Mesendoderm (in vitro differentiated cells): ENCODE data around the gene GTF2H2C.
A peak's percentile ranks its signal among the peaks of the same experiment; 100 is the strongest.
"Not testable (repeated sequence)": the region's sequence is repeated elsewhere in the genome, so short reads cannot be mapped to it uniquely, and the experiment has no call there.

Source experiments
- DNase-seq: peaks from one replicate; pipeline ENCODE4 v3.0.0; 2013
- H2AK5ac ChIP-seq: 2 replicates; pipeline ENCODE4 v1.6.1; 2013; ENCODE audit warnings: low read length, inconsistent platforms
- H2BK120ac ChIP-seq: 2 replicates; pipeline ENCODE4 v1.6.1; 2013; ENCODE audit warnings: low read depth, mild to moderate bottlenecking, low read length, moderate library complexity, mixed read lengths
- H2BK15ac ChIP-seq: replicated peaks from 2 replicates; pipeline ENCODE4 v1.6.1; 2013; ENCODE audit warnings: low read depth, mild to moderate bottlenecking, moderate library complexity
- H2BK5ac ChIP-seq: 2 replicates; pipeline ENCODE4 v1.6.1; 2013; ENCODE audit warnings: low read length, inconsistent platforms
- H3K18ac ChIP-seq: 2 replicates; pipeline ENCODE4 v1.6.1; 2013; ENCODE audit warnings: mild to moderate bottlenecking, low read length, mixed read lengths
- H3K23ac ChIP-seq: one replicate; pipeline ENCODE4 v1.6.1; 2013; ENCODE audit warnings: low read length
- H3K27ac ChIP-seq: 2 replicates; pipeline ENCODE4 v1.5.1; 2013; ENCODE audit warnings: low read depth, mild to moderate bottlenecking, inconsistent platforms, low read length, moderate library complexity
- H3K27me3 ChIP-seq: 2 replicates; pipeline ENCODE4 v1.6.1; 2013; ENCODE audit warnings: low read length, control low read depth, mild to moderate bottlenecking, inconsistent platforms; ENCODE audit not compliant: insufficient read depth, poor library complexity
- H3K36me3 ChIP-seq: 2 replicates; pipeline ENCODE4 v1.6.1; 2013; ENCODE audit warnings: low read length, inconsistent platforms; ENCODE audit not compliant: control insufficient read depth, insufficient read depth
- H3K4ac ChIP-seq: one replicate; pipeline ENCODE4 v1.6.1; 2013; ENCODE audit warnings: low read depth, mild to moderate bottlenecking, low read length, moderate library complexity
- H3K4me1 ChIP-seq: 2 replicates; pipeline ENCODE4 v1.6.1; 2013; ENCODE audit warnings: low read depth, low read length, inconsistent platforms; ENCODE audit not compliant: control insufficient read depth
- H3K4me2 ChIP-seq: 2 replicates; pipeline ENCODE4 v1.6.1; 2013; ENCODE audit warnings: low read length
- H3K4me3 ChIP-seq: 2 replicates; pipeline ENCODE4 v1.5.1; 2013; ENCODE audit warnings: mild to moderate bottlenecking, low read length
- H3K56ac ChIP-seq: one replicate; pipeline ENCODE4 v1.6.1; 2013; ENCODE audit warnings: low read length
- H3K79me1 ChIP-seq: 2 replicates; pipeline ENCODE4 v1.6.1; 2013; ENCODE audit warnings: low read length, inconsistent platforms
- H3K79me2 ChIP-seq: 2 replicates; pipeline ENCODE4 v1.6.1; 2013; ENCODE audit warnings: mild to moderate bottlenecking, low read length; ENCODE audit not compliant: control insufficient read depth, insufficient read depth
- H3K9ac ChIP-seq: 2 replicates; pipeline ENCODE4 v1.6.1; 2013; ENCODE audit warnings: low read length, inconsistent platforms
- H4K5ac ChIP-seq: one replicate; pipeline ENCODE4 v1.6.1; 2013; ENCODE audit warnings: low read length
- H4K8ac ChIP-seq: one replicate; pipeline ENCODE4 v1.6.1; 2013; ENCODE audit warnings: low read depth, mild to moderate bottlenecking, control low read depth, low read length, moderate library complexity
- WGBS: extraction: QIAGEN DNeasy Blood & Tissue Kit; methylation state at CpG from one replicate; pipeline ENCODE4 v1.1.7; 2013; ENCODE audit warnings: low lambda C conversion rate, missing lambda C conversion rate; ENCODE audit not compliant: insufficient coverage; ENCODE audit errors: extremely low coverage; 5-methylcytosine and 5-hydroxymethylcytosine counted together

The GTF2H2C gene

DNA sequence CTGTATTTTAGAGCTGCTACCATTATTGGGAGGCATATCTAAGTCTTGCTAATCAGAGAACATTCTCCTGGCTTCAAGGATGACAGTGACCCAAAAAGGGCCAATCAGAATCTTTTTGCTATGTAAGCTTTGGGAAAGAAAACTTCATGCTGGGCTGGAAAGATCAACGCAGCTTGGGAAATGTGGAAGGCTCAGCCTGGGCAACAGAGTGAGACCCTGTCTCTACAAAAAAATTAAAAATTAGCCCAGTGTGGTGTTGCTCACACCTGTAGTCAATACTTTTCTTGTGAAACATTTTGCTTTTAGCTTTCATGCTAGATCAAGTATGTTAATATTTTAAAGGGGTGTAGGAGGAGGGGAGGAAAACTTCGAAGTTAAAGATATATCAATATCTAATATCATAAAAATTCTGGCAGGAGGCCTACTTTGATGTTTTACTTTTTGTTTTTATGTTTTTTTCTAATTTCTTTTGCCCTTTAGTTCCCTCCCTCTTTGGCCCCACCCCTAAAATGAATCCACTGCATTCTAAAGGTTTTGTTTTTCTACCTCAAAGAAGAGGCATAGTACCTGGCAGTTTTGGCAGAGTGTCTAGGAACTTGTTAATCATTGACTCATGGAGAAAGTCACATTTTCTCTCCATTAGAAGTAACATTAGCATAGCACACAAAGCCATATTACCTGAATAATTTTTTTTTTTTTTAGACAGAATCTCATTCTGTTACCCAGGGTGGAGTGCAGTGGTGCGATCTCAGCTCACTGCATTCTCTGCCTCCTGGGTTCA is 17.0 kb upstream of the GTF2H2C start:
- not testable (repeated sequence) for H2BK5ac ChIP-seq, DNase-seq, H3K4me2 ChIP-seq, H3K4ac ChIP-seq, H3K79me1 ChIP-seq, H3K9ac ChIP-seq, H3K27me3 ChIP-seq, H3K23ac ChIP-seq, H2BK120ac ChIP-seq, H3K36me3 ChIP-seq, H3K4me1 ChIP-seq, H3K79me2 ChIP-seq, H3K18ac ChIP-seq, H4K5ac ChIP-seq, H2AK5ac ChIP-seq, H3K27ac ChIP-seq, H4K8ac ChIP-seq, H3K56ac ChIP-seq, H2BK15ac ChIP-seq, H3K4me3 ChIP-seq
- no CpG with 5 or more reads among the region's 3 CpGs for WGBS

DNA sequence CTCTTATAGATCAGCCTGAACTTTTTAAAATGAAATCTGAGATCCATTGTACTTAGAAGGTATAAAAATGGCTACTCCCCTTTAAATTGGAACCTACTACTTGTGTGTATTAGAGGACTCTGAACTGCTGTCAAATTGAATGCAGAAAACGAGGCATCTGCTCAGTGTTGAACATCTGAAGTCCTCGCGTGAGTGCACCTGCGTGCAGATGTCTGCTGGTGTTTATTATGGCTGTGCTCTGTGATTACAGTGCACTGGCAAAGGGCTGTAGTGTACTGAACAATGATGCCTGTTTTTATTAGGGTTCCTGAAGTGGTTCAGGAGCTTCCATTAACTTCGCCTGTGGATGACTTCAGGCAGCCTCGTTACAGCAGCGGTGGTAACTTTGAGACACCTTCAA is 15.4 kb upstream of the GTF2H2C start:
- not testable (repeated sequence) for H2BK5ac ChIP-seq, H3K27me3 ChIP-seq, H3K4me2 ChIP-seq, H2BK15ac ChIP-seq, H3K56ac ChIP-seq, H3K9ac ChIP-seq, H3K27ac ChIP-seq, H4K5ac ChIP-seq, H3K4ac ChIP-seq, H3K4me1 ChIP-seq, H3K79me2 ChIP-seq, DNase-seq, H3K18ac ChIP-seq, H3K23ac ChIP-seq, H3K79me1 ChIP-seq, H4K8ac ChIP-seq, H2AK5ac ChIP-seq, H2BK120ac ChIP-seq, H3K36me3 ChIP-seq, H3K4me3 ChIP-seq
- WGBS, result no CpG with 5 or more reads among the region's 7 CpGs

DNA sequence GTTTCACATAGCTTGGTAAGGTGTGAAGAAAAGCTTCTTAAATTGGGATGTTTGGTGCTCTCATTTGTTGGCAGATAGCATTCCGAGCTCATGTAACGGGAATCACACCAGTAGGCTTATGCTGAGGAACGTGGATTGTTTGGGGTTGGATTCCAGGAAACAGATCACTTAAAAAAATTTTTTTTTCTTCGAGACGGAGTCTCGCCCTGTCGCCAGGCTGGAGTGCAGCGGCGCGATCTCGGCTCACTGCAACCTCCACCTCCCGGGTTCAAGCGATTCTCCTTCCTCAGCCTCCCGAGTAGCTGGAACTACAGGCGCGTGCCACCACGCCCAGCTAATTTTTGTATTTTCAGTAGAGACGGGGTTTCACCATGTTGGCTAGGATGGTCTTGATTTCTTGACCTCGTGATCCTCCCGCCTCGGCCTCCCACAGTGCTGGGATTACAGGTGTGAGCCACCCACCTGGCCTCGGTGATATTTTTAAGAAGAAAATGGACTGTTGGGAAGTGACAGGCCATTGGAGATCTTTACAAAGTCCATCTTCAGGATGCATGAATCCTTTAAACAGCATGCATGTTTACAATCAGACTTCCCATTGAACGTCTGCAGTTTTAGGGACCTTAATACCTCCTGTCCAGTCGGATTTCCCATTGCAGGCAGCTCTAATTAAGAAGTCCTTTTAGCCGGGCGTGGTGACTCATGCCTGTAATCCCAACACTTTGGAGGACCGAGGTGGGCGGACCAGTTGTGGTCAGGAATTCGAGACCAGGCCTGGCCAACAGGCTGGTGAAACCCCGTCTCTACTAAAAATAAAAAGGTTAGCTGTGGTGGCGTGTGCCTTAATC is 818 bp downstream of the GTF2H2C start:
- peak; percentile 0 for DNase-seq

DNA sequence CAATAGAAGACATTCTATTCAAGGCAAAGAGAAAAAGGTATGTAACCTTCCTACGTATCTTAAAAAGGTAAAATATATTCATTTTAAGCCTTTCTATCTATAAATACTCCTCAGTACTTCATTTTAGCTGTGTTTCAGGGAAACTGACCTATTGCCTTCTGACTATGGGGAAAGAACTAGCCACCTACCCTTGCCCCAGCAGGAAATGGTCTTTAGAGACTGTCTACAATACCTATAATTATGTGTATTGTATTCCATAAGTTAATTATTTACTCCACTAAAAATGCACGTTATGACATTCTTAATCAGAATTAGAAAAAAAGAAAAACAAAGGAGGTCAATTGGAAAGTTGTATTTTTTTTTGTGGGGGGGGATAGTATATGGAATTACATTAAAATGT is 6.2 kb downstream of the GTF2H2C start:
- not testable (repeated sequence) for H2BK15ac ChIP-seq, H2AK5ac ChIP-seq, DNase-seq, H3K79me2 ChIP-seq, H3K4me2 ChIP-seq, H3K56ac ChIP-seq, H3K23ac ChIP-seq, H4K8ac ChIP-seq, H3K4me3 ChIP-seq, H4K5ac ChIP-seq, H3K4ac ChIP-seq, H3K27ac ChIP-seq, H3K9ac ChIP-seq, H3K18ac ChIP-seq, H3K4me1 ChIP-seq, H3K36me3 ChIP-seq, H2BK5ac ChIP-seq, H2BK120ac ChIP-seq, H3K27me3 ChIP-seq, H3K79me1 ChIP-seq
- WGBS, result no CpG with 5 or more reads among the region's 2 CpGs

More for the DNA sequence above, 818 bp downstream of the GTF2H2C start:
- not testable (repeated sequence) for H3K79me1 ChIP-seq, H3K36me3 ChIP-seq, H3K9ac ChIP-seq, H3K27ac ChIP-seq, H3K79me2 ChIP-seq, H2AK5ac ChIP-seq, H3K4me2 ChIP-seq, H4K8ac ChIP-seq, H4K5ac ChIP-seq, H3K4me3 ChIP-seq, H3K4me1 ChIP-seq, H3K23ac ChIP-seq, H2BK5ac ChIP-seq, H2BK15ac ChIP-seq, H3K27me3 ChIP-seq, H3K4ac ChIP-seq, H3K18ac ChIP-seq, H2BK120ac ChIP-seq
- WGBS, result no CpG with 5 or more reads among the region's 31 CpGs
- H3K56ac ChIP-seq, result peak overlapping the region; percentile 25

DNA sequence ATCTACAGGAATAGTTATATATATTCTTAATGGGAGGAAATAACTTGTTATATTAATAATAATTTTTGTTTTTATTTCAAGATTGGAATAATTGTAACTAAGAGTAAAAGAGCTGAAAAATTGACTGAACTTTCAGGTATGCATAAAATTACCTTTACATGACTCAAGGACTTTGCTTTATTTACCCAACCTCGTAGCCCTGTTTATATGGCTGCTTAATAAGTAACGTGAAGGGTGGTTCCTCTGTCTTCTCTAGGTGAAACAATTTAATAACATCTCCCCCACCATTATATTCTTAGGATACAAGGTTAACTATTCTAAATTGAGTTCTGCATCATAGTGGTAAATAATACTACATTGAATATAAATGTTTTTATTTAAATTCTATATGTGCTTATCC is 8.1 kb downstream of the GTF2H2C start:
- H4K8ac ChIP-seq, H2AK5ac ChIP-seq, H2BK5ac ChIP-seq, H4K5ac ChIP-seq, H3K56ac ChIP-seq, H2BK15ac ChIP-seq, H3K36me3 ChIP-seq, H3K79me1 ChIP-seq, H3K4me1 ChIP-seq, DNase-seq, H2BK120ac ChIP-seq, H3K4ac ChIP-seq, H3K18ac ChIP-seq, H3K4me3 ChIP-seq, H3K23ac ChIP-seq, H3K27ac ChIP-seq, H3K9ac ChIP-seq, H3K79me2 ChIP-seq, H3K27me3 ChIP-seq, H3K4me2 ChIP-seq: not testable (repeated sequence)
- no CpG with 5 or more reads among the region's 2 CpGs for WGBS
